ENCODE results near the gene HAAO. TPM values are rescaled to one million over a fixed set of nuclear protein-coding genes. Genes with fewer than 3 reads are reported as not detected.

Gene HAAO
- total and polyA plus RNA-seq, 2 of the 8 experiments (the other 6 are each of a cell fraction or from before 2014, with no cell fraction given), result 2.5 to 7.0 TPM

DNA sequence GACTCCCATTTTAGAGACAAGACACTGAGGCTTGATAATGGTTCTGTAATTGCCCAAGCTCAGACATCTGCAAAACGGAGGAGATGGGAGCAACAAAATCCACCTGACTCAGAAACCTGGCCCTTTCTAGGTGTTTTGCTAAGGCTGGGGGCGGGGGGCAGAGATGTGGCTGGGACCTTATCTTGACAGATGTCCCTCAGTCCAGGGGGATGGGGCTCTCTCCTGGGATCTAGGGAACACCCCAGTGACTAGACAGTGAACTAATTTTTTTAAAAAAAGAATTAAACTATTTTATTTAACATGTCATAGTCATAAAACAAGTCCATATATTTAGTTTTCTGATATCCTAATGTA lies 32.0 kb upstream of the HAAO start (continued):
- TF ChIP-seq CHD7 (IDR thresholded peaks at IDR 0.05; ENCODE audit: insufficient replicate concordance, low read length), result no peak
- no peak for TF ChIP-seq KDM4A (IDR thresholded peaks at IDR 0.05; ENCODE audit: low read depth, low read length, severe bottlenecking)

Data from H1 (cell line).